Measurements from ENCODE around the gene SAP25. TPM values are rescaled to one million over a fixed set of nuclear protein-coding genes. Genes with fewer than 3 reads are reported as not detected.

The SAP25 gene
- total RNA-seq, 3 donors from 2014 or later: 2.8 to 4.3 (median 3.5) TPM

- intact Hi-C loops (cut with DNase I, micrococcal nuclease): no loop called here
- H3K4me3 ChIP-seq: no peak overlapping the region
- DNase-seq (peak in 2 of 3 donors; percentile 18 to 39), ATAC-seq (no peak)
- TF ChIP-seq CTCF (IDR thresholded peaks at IDR 0.05): no peak
- no peaks in the 10 kb centered on the region for H3K9me3 ChIP-seq
- H3K4me1 ChIP-seq (ENCODE audit: low read depth): peaks cover 4% of the 10 kb centered on the region
- H3K36me3 ChIP-seq (ENCODE audit: low read depth): peaks cover 8% of the 10 kb centered on the region
These were observed 16.5 kb upstream of the SAP25 start for GRCh38 chr7:100590077-100590737.

GRCh38 chr7:100589341-100589947 lies 15.7 kb upstream of the SAP25 start:
- peak in 1 of 3 donors; percentile 26 for DNase-seq
- ATAC-seq: no peak
- TF ChIP-seq CTCF (IDR thresholded peaks at IDR 0.05): no peak
- peaks cover 11% of the 10 kb centered on the region for H3K4me1 ChIP-seq (ENCODE audit: low read depth)
- intact Hi-C loops (cut with DNase I, micrococcal nuclease): no loop called here
- peaks cover 8% of the 10 kb centered on the region for H3K36me3 ChIP-seq (ENCODE audit: low read depth)
- H3K9me3 ChIP-seq: no peaks in the 10 kb centered on the region
- H3K4me3 ChIP-seq: no peak overlapping the region

- no peak overlapping the region for H3K4me3 ChIP-seq
- TF ChIP-seq CTCF (IDR thresholded peaks at IDR 0.05): no peak
- H3K9me3 ChIP-seq: no peaks in the 10 kb centered on the region
- ATAC-seq (no peak), DNase-seq (no peak)
- peaks cover 20% of the 10 kb centered on the region for H3K4me1 ChIP-seq (ENCODE audit: low read depth)
- peaks cover 8% of the 10 kb centered on the region for H3K36me3 ChIP-seq (ENCODE audit: low read depth)
- intact Hi-C loops (cut with DNase I, micrococcal nuclease): no loop called here
These were observed 14.7 kb upstream of the SAP25 start for GRCh38 chr7:100588438-100588837.

- DNase-seq (peak; percentile 98 to 100 (median 100)), ATAC-seq (peak; percentile 86)
- Histone ChIP-seq H3K4me3 (peak within 1 kb of the TSS; percentile 98), H3K36me3 (ENCODE audit: low read depth) (peaks cover 8% of the 10 kb centered on the region), H3K4me1 (ENCODE audit: low read depth) (peaks cover 31% of the 10 kb centered on the region), H3K9me3 (no peaks in the 10 kb centered on the region)
- TF ChIP-seq CTCF (IDR thresholded peaks at IDR 0.05): no peak
- intact Hi-C loops (cut with DNase I, micrococcal nuclease): no loop called here
These were observed 12.7 kb upstream of the SAP25 start, which contains the start of gene FBXO24 for GRCh38 chr7:100586266-100587025. Gene FBXO24 (plus strand): TSS chr7:100586328. CDS start chr7:100586626, 298 bp downstream.

- ATAC-seq (peak; percentile 85), DNase-seq (peak; percentile 85 to 88 (median 87))
- H3K4me1 ChIP-seq (ENCODE audit: low read depth): peaks cover 31% of the 10 kb centered on the region
- no peak for TF ChIP-seq CTCF (IDR thresholded peaks at IDR 0.05)
- peaks cover 8% of the 10 kb centered on the region for H3K36me3 ChIP-seq (ENCODE audit: low read depth)
- H3K4me3 ChIP-seq: peak within 1 kb of the TSS; percentile 98
- H3K9me3 ChIP-seq: no peaks in the 10 kb centered on the region
- intact Hi-C loops (cut with DNase I, micrococcal nuclease): no loop called here
These were observed 12.0 kb upstream of the SAP25 start, which contains the start of gene LRCH4 for GRCh38 chr7:100585511-100586265. Gene LRCH4 (minus strand): TSS chr7:100586129. CDS start chr7:100586100, 29 bp downstream.
